Endothelial cell of umbilical vein (primary cell): ENCODE results near the gene GALNT11. TPM values are rescaled to one million over a fixed set of nuclear protein-coding genes. Genes with fewer than 3 reads are reported as not detected.

ENCODE experiments used
- BruUV-seq: library from RNA; stranded (reverse); fragments of 400-500 nt; replicated peaks from 2 replicates; lab custom pipeline; 2021; lab: Mats Ljungman, UMichigan
- CTCF ChIA-PET: fragments of 300-600, 350-600 bp; sonication (Branson Sonifier 250); formaldehyde crosslinking; loops from one replicate; lab custom pipeline; 2021; ENCODE audit warnings: antibody characterized with exemption, inconsistent platforms; lab: Charles Lee
- POLR2A ChIA-PET: fragments of 300-600, 350-600 bp; sonication (Branson Sonifier 250); formaldehyde crosslinking; loops from one replicate; lab custom pipeline; 2021; ENCODE audit warnings: antibody characterized with exemption, inconsistent platforms; lab: Charles Lee
- DNase-seq: peaks from one replicate; pipeline ENCODE4 v3.0.0-alpha.2; 2011; ENCODE audit warnings: low read depth, low spot score
- FAIRE-seq: peaks from 2 replicates; lab custom pipeline; 2011; peaks lifted over from hg19 to GRCh38; lab: Jason Lieb, UNC
- H2AFZ ChIP-seq: 2 replicates; pipeline ENCODE4 v1.6.0; 2012; ENCODE audit warnings: low read depth, low read length, control low read depth, inconsistent platforms
- H3K27ac ChIP-seq: 2 replicates; pipeline ENCODE4 v1.5.1; 2011; ENCODE audit warnings: low read depth, mild to moderate bottlenecking, control low read depth, low read length, moderate library complexity; ENCODE audit not compliant: insufficient read depth
- H3K27me3 ChIP-seq, 2 experiments: 2 replicates each; pipeline versions ENCODE4 v1.6.0 to v1.6.1; 2011; ENCODE audit warnings: low read length in 2 of 2, mixed read lengths in 1 of 2; ENCODE audit not compliant: control insufficient read depth in 2 of 2, insufficient read depth in 2 of 2
- H3K36me3 ChIP-seq, 2 experiments: 2 replicates in 1 of 2; 3 replicates in 1 of 2; pipeline ENCODE4 v1.5.1; 2011; ENCODE audit warnings: low read length in 2 of 2, mild to moderate bottlenecking in 1 of 2, moderate library complexity in 1 of 2; ENCODE audit not compliant: control insufficient read depth in 2 of 2, insufficient read depth in 2 of 2; ENCODE audit errors: extremely low read depth in 1 of 2
- H3K4me1 ChIP-seq: 3 replicates; pipeline ENCODE4 v1.5.1; 2011; ENCODE audit warnings: mild to moderate bottlenecking, low read length; ENCODE audit not compliant: control insufficient read depth, insufficient read depth; ENCODE audit errors: extremely low read depth
- H3K4me2 ChIP-seq: 2 replicates; pipeline ENCODE4 v1.6.1; 2011; ENCODE audit warnings: low read length, control low read depth, mixed read lengths; ENCODE audit not compliant: insufficient read depth
- H3K4me3 ChIP-seq, 3 experiments: fragments of 200-600 bp in 1 of 3; sonication (generic), shearing (Covaris generic) in 1 of 3; replicated peaks in 1 of 3; 2 replicates each; pipeline ENCODE4 v1.5.1; 2011 to 2016; ENCODE audit warnings: control low read depth in 3 of 3, low read length in 3 of 3, mild to moderate bottlenecking in 2 of 3, inconsistent platforms in 1 of 3, low read depth in 1 of 3, moderate library complexity in 1 of 3; ENCODE audit not compliant: insufficient read depth in 1 of 3
- H3K79me2 ChIP-seq: 2 replicates; pipeline ENCODE4 v1.6.0; 2012; ENCODE audit warnings: low read length, inconsistent platforms; ENCODE audit not compliant: control insufficient read depth, insufficient read depth
- H3K9ac ChIP-seq: replicated peaks from 2 replicates; pipeline ENCODE3; 2011; ENCODE audit warnings: low read length, control low read depth; ENCODE audit not compliant: insufficient read depth; ENCODE audit errors: extremely low read depth
- H3K9me1 ChIP-seq: replicated peaks from 3 replicates; pipeline ENCODE4 v1.6.0; 2011; ENCODE audit warnings: mild to moderate bottlenecking, low read length; ENCODE audit not compliant: control insufficient read depth, insufficient read depth; ENCODE audit errors: extremely low read depth
- H3K9me3 ChIP-seq: replicated peaks from 2 replicates; pipeline ENCODE4 v1.5.1; 2012; ENCODE audit warnings: low read length, inconsistent platforms; ENCODE audit not compliant: control insufficient read depth, insufficient read depth
- H4K20me1 ChIP-seq: replicated peaks from 2 replicates; pipeline ENCODE3; 2011; ENCODE audit warnings: mild to moderate bottlenecking, low read length; ENCODE audit not compliant: control insufficient read depth, insufficient read depth; ENCODE audit errors: extremely low read depth
- CTCF ChIP-seq, 2 donors: IDR thresholded peaks; 1 replicate in 1 of 2; 2 replicates in 1 of 2; pipeline ENCODE4 v1.5.1; 2011; ENCODE audit warnings: low read length in 2 of 2, mild to moderate bottlenecking in 2 of 2, moderate library complexity in 2 of 2, control low read depth in 1 of 2, inconsistent platforms in 1 of 2, low read depth in 1 of 2; ENCODE audit not compliant: insufficient read depth in 1 of 2; ENCODE audit errors: extremely low read depth in 1 of 2
- FOS ChIP-seq: IDR thresholded peaks from 2 replicates; pipeline ENCODE4 v1.6.1; 2011; ENCODE audit warnings: mild to moderate bottlenecking, low read length, moderate library complexity, borderline replicate concordance; ENCODE audit not compliant: insufficient read depth
- GATA2 ChIP-seq: IDR thresholded peaks from 2 replicates; pipeline ENCODE4 v1.7.0; 2011; ENCODE audit warnings: low read depth, mild to moderate bottlenecking, moderate library complexity, mixed read lengths, low read length; ENCODE audit not compliant: insufficient read length, insufficient read depth
- JUN ChIP-seq: IDR thresholded peaks from 2 replicates; pipeline ENCODE4 v1.6.1; 2011; ENCODE audit warnings: borderline replicate concordance, low read depth; ENCODE audit not compliant: insufficient read length, insufficient read depth
- MAX ChIP-seq: IDR thresholded peaks from 2 replicates; pipeline ENCODE4 v1.6.1; 2011; ENCODE audit not compliant: insufficient read depth, insufficient read length
- MYC ChIP-seq: IDR thresholded peaks from one replicate; pipeline ENCODE4 v1.6.1; 2011; ENCODE audit warnings: mild to moderate bottlenecking, low read depth, low read length
- POLR2A ChIP-seq: IDR thresholded peaks from 2 replicates; pipeline ENCODE4 v1.6.1; 2012; ENCODE audit warnings: low read depth, mild to moderate bottlenecking, control low read depth, low read length
- POLR2AphosphoS5 ChIP-seq: IDR thresholded peaks from 2 replicates; pipeline ENCODE4 v1.6.1; 2012; ENCODE audit warnings: low read depth, mild to moderate bottlenecking, control low read depth, low read length, moderate library complexity; ENCODE audit not compliant: insufficient read depth
- dilution Hi-C: fragments of 300-500 bp; cut with MboI; formaldehyde crosslinking; loops from one replicate; pipeline ENCODE4 v1.15.0; 2019; ENCODE audit warnings: low sequenced_read_pairs; ENCODE audit not compliant: extremely low pct_ligation_motif_present
- intact Hi-C: fragments of 100-400 bp; cut with micrococcal nuclease; formaldehyde crosslinking; loops from one replicate; pipeline ENCODE4 v1.10.0; 2022
- polyA plus RNA-seq, 4 experiments: library from polyadenylated mRNA; depleted of rRNA in 3 of 4; stranded (reverse) in 3 of 4; unstranded in 1 of 4; fragments of >200 nt; gene quantifications; 2 replicates each; pipeline versions ENCODE4 v1.2.1 to v1.2.3, GENCODE V29; 2011 to 2012; ENCODE audit warnings: missing spikeins in 1 of 4
- total RNA-seq: library from RNA; stranded (reverse); gene quantifications from 2 replicates; pipeline ENCODE4 v1.2.3, GENCODE V29; 2021

GALNT11 gene
- total and polyA plus RNA-seq, 2 donors (not counting 3 experiments of a cell fraction or from before 2014, with no cell fraction given), result 27.7 to 36.5 TPM

- Histone ChIP-seq H3K4me1 (no peaks in the 10 kb centered on the region), H3K9me1 (no peaks in the 10 kb centered on the region), H4K20me1 (no peaks in the 10 kb centered on the region), H3K9me3 (no peaks in the 10 kb centered on the region), H3K79me2 (no peaks in the 10 kb centered on the region), H2AFZ (no peak overlapping the region), H3K4me2 (no peak overlapping the region), H3K27ac (no peak overlapping the region), H3K27me3 (no peaks in the 10 kb centered on the region), H3K36me3 (peaks cover 9 to 28% of the 10 kb centered on the region in 2 experiments), H3K4me3 (no peak overlapping the region), H3K9ac (no peak overlapping the region)
- intact Hi-C loops, result no loop called here
- DNase-seq, result no peak
- ChIA-PET POLR2A (no interaction called here), CTCF (no interaction called here)
- FAIRE-seq, result no peak
- dilution Hi-C loops, result no loop called here
- BruUV-seq, result no TSS peak
- no peak for TF ChIP-seq POLR2AphosphoS5
These were observed 102.8 kb downstream of the GALNT11 start for GRCh38 chr7:152128252-152128651.

GRCh38 chr7:152128741-152129461 lies 103.4 kb downstream of the GALNT11 start:
- no peak for FAIRE-seq
- CTCF ChIA-PET, result no interaction called here
- Histone ChIP-seq H3K27me3 (no peaks in the 10 kb centered on the region), H3K9me3 (no peaks in the 10 kb centered on the region), H3K4me2 (no peak overlapping the region), H4K20me1 (no peaks in the 10 kb centered on the region), H3K79me2 (no peaks in the 10 kb centered on the region), H3K4me3 (no peak overlapping the region), H3K4me1 (no peaks in the 10 kb centered on the region), H2AFZ (no peak overlapping the region), H3K36me3 (peaks cover 6 to 25% of the 10 kb centered on the region in 2 experiments), H3K27ac (no peak overlapping the region), H3K9ac (no peak overlapping the region), H3K9me1 (no peaks in the 10 kb centered on the region)
- BruUV-seq, result no TSS peak
- DNase-seq, result no peak
- intact Hi-C loops, result no loop called here
- dilution Hi-C loops, result no loop called here
- POLR2A ChIA-PET, result no interaction called here
- TF ChIP-seq CTCF (IDR thresholded peaks at IDR 0.05; ENCODE audit: extremely low read depth in 1 of 2, insufficient read depth in 1 of 2, low read depth in 1 of 2, low read length in 2 of 2), result no peak
- TF ChIP-seq JUN, result no peak
- no peak for TF ChIP-seq POLR2A
- no peak for TF ChIP-seq MAX
- TF ChIP-seq GATA2, result no peak
- no peak for TF ChIP-seq MYC
- no peak for TF ChIP-seq FOS
